Measurements from ENCODE around the gene ROR2. TPM values are rescaled to one million over a fixed set of nuclear protein-coding genes. Genes with fewer than 3 reads are reported as not detected.

ROR2 gene
- total and polyA plus RNA-seq, 5 donors from 2014 or later, result 0.12 TPM; not detected in 4

DNA sequence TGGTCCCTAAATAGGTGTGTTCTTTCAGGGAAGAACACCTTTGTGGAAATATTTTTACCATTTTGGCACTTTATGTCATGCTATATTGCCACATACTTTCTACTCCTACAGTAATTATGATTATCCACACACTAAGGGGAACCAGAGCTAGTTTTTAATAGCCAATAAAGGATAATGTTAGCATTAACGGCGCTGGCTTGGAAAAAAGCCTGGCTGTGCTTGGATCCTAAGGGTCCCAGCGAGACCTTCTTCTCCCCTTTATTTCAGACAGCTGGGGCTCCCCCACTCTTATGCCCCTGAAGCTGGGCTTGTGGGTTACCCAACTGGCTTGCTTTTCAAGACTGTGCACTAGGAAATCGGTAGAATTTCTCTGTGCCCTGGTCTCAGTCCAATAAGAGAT lies 367.8 kb downstream of the ROR2 start:
- Histone ChIP-seq H3K9me3 (ENCODE audit: control insufficient read depth in 2 of 2, low read length in 2 of 2) (no peaks in the 10 kb centered on the region), H3K4me3 (ENCODE audit: low read depth, low read length) (no peak overlapping the region), H3K4me1 (ENCODE audit: control insufficient read depth, insufficient read depth, low read length, poor library complexity, severe bottlenecking) (no peaks in the 10 kb centered on the region), H3K36me3 (ENCODE audit: control insufficient read depth, insufficient read depth, low read length) (no peaks in the 10 kb centered on the region), H3K27ac (ENCODE audit: insufficient read depth, low read length, poor library complexity, severe bottlenecking) (no peak overlapping the region), H3K27me3 (ENCODE audit: control insufficient read depth, insufficient read depth, low read length) (no peaks in the 10 kb centered on the region)
- Mint-ChIP-seq H3K4me3 (no peak overlapping the region), H3K36me3 (no peaks in the 10 kb centered on the region), H3K27ac (no peak overlapping the region), H3K4me1 (no peaks in the 10 kb centered on the region), H3K9me3 (no peaks in the 10 kb centered on the region), H3K27me3 (peaks cover 4% of the 10 kb centered on the region)
- no peak for DNase-seq
- ATAC-seq (ENCODE audit: low read depth in 2 of 2), result no peak

DNA sequence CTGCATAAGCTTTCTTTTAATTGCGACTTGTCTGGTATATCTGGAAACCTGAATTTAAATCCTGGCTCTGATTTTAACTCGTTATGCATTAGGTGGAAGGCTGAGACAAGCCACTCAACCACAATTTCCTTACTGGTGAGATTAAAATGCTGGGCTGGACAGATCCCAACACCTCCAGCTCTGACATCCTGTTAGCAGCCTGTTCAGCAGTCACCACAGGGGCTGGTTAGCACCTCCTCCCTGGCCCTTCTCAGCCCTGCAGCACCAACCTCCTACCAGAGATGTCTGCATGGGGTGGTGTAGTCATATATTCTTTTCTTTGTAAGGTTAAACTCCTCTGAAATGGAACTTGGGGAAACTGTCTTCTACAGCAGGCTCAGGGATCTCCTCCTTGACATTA lies 369.9 kb downstream of the ROR2 start:
- no peak overlapping the region for H3K27ac ChIP-seq (ENCODE audit: insufficient read depth, low read length, poor library complexity, severe bottlenecking)
- Mint-ChIP-seq H3K27ac (no peak overlapping the region), H3K27me3 (peaks cover 4% of the 10 kb centered on the region), H3K4me3 (no peak overlapping the region), H3K36me3 (no peaks in the 10 kb centered on the region), H3K4me1 (no peaks in the 10 kb centered on the region), H3K9me3 (no peaks in the 10 kb centered on the region)
- no peaks in the 10 kb centered on the region for H3K27me3 ChIP-seq (ENCODE audit: control insufficient read depth, insufficient read depth, low read length)
- no peaks in the 10 kb centered on the region for H3K4me1 ChIP-seq (ENCODE audit: control insufficient read depth, insufficient read depth, low read length, poor library complexity, severe bottlenecking)
- H3K9me3 ChIP-seq (ENCODE audit: control insufficient read depth in 2 of 2, low read length in 2 of 2), result no peaks in the 10 kb centered on the region
- H3K36me3 ChIP-seq (ENCODE audit: control insufficient read depth, insufficient read depth, low read length), result no peaks in the 10 kb centered on the region
- DNase-seq (peak in 1 of 3 donors; percentile 2), ATAC-seq (ENCODE audit: low read depth in 2 of 2) (no peak)
- H3K4me3 ChIP-seq (ENCODE audit: low read depth, low read length), result no peak overlapping the region

DNA sequence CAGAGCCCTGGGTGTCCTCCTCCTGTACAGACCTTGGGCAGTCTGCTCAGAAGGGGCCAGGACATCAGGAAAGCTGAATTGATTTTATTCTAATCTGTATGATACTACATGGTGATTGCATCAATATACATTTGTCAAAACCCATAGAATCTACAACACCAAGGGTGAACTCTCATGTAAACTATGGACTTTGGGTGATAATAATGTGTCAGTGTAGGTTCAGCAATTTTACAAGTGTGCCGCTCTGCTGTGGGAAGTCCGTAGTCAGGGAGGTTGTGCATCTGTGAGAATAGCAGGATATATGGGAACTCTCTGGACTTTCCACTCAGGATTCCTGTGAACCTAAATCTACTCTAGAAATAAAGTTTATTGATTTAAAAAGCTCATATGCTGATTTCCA lies 371.1 kb downstream of the ROR2 start:
- Mint-ChIP-seq H3K9me3 (no peaks in the 10 kb centered on the region), H3K4me3 (no peak overlapping the region), H3K4me1 (no peaks in the 10 kb centered on the region), H3K27ac (no peak overlapping the region), H3K27me3 (peaks cover 4% of the 10 kb centered on the region), H3K36me3 (no peaks in the 10 kb centered on the region)
- DNase-seq, result no peak
- Histone ChIP-seq H3K27me3 (ENCODE audit: control insufficient read depth, insufficient read depth, low read length) (no peaks in the 10 kb centered on the region), H3K4me3 (ENCODE audit: low read depth, low read length) (no peak overlapping the region), H3K4me1 (ENCODE audit: control insufficient read depth, insufficient read depth, low read length, poor library complexity, severe bottlenecking) (no peaks in the 10 kb centered on the region), H3K9me3 (ENCODE audit: control insufficient read depth in 2 of 2, low read length in 2 of 2) (no peaks in the 10 kb centered on the region), H3K36me3 (ENCODE audit: control insufficient read depth, insufficient read depth, low read length) (no peaks in the 10 kb centered on the region), H3K27ac (ENCODE audit: insufficient read depth, low read length, poor library complexity, severe bottlenecking) (no peak overlapping the region)
- no peak for ATAC-seq (ENCODE audit: low read depth in 2 of 2)

DNA sequence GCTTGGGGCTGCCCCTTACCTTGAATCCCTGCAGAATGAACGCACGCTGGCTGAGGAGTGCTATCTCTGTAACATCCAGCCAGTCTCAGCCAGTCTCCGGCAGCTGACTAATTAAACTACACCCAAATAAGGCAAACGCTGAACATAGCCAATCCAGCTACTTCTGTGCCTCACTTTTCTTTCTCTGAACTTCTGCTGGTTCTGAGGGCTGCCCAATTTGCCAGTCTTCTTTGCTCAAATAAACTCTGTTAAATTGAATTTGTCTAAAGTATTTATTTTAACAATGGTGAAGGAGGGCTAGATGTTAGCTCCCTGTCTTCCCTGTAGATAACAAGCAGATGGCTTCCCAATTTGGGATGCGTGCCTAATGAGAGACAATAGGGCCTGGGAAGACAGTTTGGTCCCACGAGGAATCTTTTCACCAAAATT lies 372.4 kb downstream of the ROR2 start:
- H3K27ac ChIP-seq (ENCODE audit: insufficient read depth, low read length, poor library complexity, severe bottlenecking), result no peak overlapping the region
- H3K27me3 ChIP-seq (ENCODE audit: control insufficient read depth, insufficient read depth, low read length), result no peaks in the 10 kb centered on the region
- Mint-ChIP-seq H3K27ac (no peak overlapping the region), H3K27me3 (peaks cover 3% of the 10 kb centered on the region), H3K9me3 (peaks cover 0 to 2% (median 0%) of the 10 kb centered on the region in 7 donors), H3K4me3 (no peak overlapping the region), H3K36me3 (no peaks in the 10 kb centered on the region), H3K4me1 (no peaks in the 10 kb centered on the region)
- no peak overlapping the region for H3K4me3 ChIP-seq (ENCODE audit: low read depth, low read length)
- no peaks in the 10 kb centered on the region for H3K4me1 ChIP-seq (ENCODE audit: control insufficient read depth, insufficient read depth, low read length, poor library complexity, severe bottlenecking)
- ATAC-seq (ENCODE audit: low read depth in 2 of 2) (no peak), DNase-seq (no peak)
- H3K9me3 ChIP-seq (ENCODE audit: control insufficient read depth in 2 of 2, low read length in 2 of 2), result no peaks in the 10 kb centered on the region
- H3K36me3 ChIP-seq (ENCODE audit: control insufficient read depth, insufficient read depth, low read length), result no peaks in the 10 kb centered on the region

DNA sequence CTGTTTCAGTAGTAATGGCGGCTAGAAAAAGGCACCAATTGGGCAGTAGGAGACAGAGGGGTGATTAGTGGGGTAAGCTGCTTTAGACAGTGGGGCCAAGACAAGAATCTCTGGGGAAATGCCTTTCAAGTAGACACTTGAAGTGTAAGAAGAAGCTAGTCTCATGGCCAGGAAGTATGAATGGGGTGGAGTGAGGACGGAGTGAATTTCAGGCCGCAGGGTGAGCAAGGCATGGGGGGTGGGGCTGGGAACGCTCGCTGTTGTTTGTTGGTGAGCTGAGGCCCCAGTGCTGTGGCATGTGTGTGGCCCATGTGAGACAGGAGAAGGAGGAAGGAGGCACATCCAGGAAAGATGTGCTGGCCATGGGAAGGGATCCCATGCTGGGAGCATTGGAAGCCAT lies 377.2 kb downstream of the ROR2 start:
- Histone ChIP-seq H3K4me1 (ENCODE audit: control insufficient read depth, insufficient read depth, low read length, poor library complexity, severe bottlenecking) (no peaks in the 10 kb centered on the region), H3K27me3 (ENCODE audit: control insufficient read depth, insufficient read depth, low read length) (peaks cover 4% of the 10 kb centered on the region), H3K9me3 (ENCODE audit: control insufficient read depth in 2 of 2, low read length in 2 of 2) (no peaks in the 10 kb centered on the region), H3K4me3 (ENCODE audit: low read depth, low read length) (no peak overlapping the region), H3K36me3 (ENCODE audit: control insufficient read depth, insufficient read depth, low read length) (no peaks in the 10 kb centered on the region), H3K27ac (ENCODE audit: insufficient read depth, low read length, poor library complexity, severe bottlenecking) (no peak overlapping the region)
- H3K9me3 Mint-ChIP-seq, result peaks cover 0 to 2% (median 0%) of the 10 kb centered on the region in 7 donors
- ATAC-seq (ENCODE audit: low read depth in 2 of 2), result no peak
- H3K27me3 Mint-ChIP-seq, result peaks cover 5% of the 10 kb centered on the region
- no peaks in the 10 kb centered on the region for H3K4me1 Mint-ChIP-seq
- no peaks in the 10 kb centered on the region for H3K36me3 Mint-ChIP-seq
- no peak for DNase-seq
- no peak overlapping the region for H3K4me3 Mint-ChIP-seq
- peak overlapping the region in 1 of 3 donors; percentile 28 for H3K27ac Mint-ChIP-seq

DNA sequence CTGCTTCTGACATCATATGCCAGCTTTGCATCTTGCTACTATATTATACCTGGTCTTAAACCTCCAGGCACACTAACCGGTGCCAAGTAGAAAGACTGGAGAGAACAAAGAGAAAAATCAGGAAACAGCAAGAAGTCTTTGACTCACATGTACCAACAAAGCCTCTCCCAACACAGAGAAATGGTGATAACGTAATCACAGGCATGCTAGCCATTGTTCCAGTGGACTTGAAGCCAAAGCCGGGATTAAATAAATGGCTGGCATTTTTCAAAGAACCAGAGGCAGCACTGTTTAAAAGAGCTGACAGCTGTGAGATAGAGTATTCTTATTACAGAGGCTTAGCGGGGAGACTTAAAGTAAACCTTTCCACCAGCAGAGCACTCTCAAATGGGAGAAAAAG lies 378.0 kb downstream of the ROR2 start:
- no peak for DNase-seq
- H3K4me3 ChIP-seq (ENCODE audit: low read depth, low read length), result no peak overlapping the region
- Mint-ChIP-seq H3K9me3 (peaks cover 0 to 2% (median 0%) of the 10 kb centered on the region in 7 donors), H3K4me1 (no peaks in the 10 kb centered on the region), H3K27me3 (peaks cover 9% of the 10 kb centered on the region), H3K4me3 (no peak overlapping the region), H3K27ac (no peak overlapping the region), H3K36me3 (no peaks in the 10 kb centered on the region)
- no peaks in the 10 kb centered on the region for H3K4me1 ChIP-seq (ENCODE audit: control insufficient read depth, insufficient read depth, low read length, poor library complexity, severe bottlenecking)
- no peak for ATAC-seq (ENCODE audit: low read depth in 2 of 2)
- H3K27me3 ChIP-seq (ENCODE audit: control insufficient read depth, insufficient read depth, low read length), result peaks cover 4% of the 10 kb centered on the region
- H3K27ac ChIP-seq (ENCODE audit: insufficient read depth, low read length, poor library complexity, severe bottlenecking), result no peak overlapping the region
- H3K9me3 ChIP-seq (ENCODE audit: control insufficient read depth in 2 of 2, low read length in 2 of 2), result no peaks in the 10 kb centered on the region
- H3K36me3 ChIP-seq (ENCODE audit: control insufficient read depth, insufficient read depth, low read length), result no peaks in the 10 kb centered on the region

DNA sequence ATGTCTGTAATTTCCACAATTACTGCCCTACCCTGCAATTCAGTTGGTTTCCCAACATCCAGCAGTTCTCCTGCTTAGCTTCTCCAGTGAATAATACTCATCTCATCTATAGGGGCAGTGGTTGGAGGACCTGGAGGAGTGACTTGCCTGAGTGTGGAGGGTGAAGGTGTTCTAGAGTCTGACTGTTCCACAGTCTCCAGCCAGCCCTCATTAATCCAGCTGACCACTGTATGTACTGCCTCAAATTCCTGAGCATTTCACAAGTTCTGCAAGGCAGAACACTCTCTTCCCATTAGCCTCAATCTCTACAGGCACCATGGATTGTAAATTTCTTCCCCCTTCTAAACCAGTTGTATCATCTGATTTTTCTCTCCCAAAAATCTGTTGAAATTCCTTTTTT lies 379.0 kb downstream of the ROR2 start:
- H3K36me3 Mint-ChIP-seq, result no peaks in the 10 kb centered on the region
- Histone ChIP-seq H3K9me3 (ENCODE audit: control insufficient read depth in 2 of 2, low read length in 2 of 2) (no peaks in the 10 kb centered on the region), H3K4me3 (ENCODE audit: low read depth, low read length) (no peak overlapping the region), H3K36me3 (ENCODE audit: control insufficient read depth, insufficient read depth, low read length) (no peaks in the 10 kb centered on the region), H3K27ac (ENCODE audit: insufficient read depth, low read length, poor library complexity, severe bottlenecking) (no peak overlapping the region), H3K27me3 (ENCODE audit: control insufficient read depth, insufficient read depth, low read length) (peaks cover 4% of the 10 kb centered on the region), H3K4me1 (ENCODE audit: control insufficient read depth, insufficient read depth, low read length, poor library complexity, severe bottlenecking) (no peaks in the 10 kb centered on the region)
- peaks cover 9% of the 10 kb centered on the region for H3K27me3 Mint-ChIP-seq
- DNase-seq (no peak), ATAC-seq (ENCODE audit: low read depth in 2 of 2) (no peak)
- H3K9me3 Mint-ChIP-seq, result peaks cover 0 to 2% (median 0%) of the 10 kb centered on the region in 7 donors
- no peaks in the 10 kb centered on the region for H3K4me1 Mint-ChIP-seq
- H3K27ac Mint-ChIP-seq, result no peak overlapping the region
- H3K4me3 Mint-ChIP-seq, result no peak overlapping the region

DNA sequence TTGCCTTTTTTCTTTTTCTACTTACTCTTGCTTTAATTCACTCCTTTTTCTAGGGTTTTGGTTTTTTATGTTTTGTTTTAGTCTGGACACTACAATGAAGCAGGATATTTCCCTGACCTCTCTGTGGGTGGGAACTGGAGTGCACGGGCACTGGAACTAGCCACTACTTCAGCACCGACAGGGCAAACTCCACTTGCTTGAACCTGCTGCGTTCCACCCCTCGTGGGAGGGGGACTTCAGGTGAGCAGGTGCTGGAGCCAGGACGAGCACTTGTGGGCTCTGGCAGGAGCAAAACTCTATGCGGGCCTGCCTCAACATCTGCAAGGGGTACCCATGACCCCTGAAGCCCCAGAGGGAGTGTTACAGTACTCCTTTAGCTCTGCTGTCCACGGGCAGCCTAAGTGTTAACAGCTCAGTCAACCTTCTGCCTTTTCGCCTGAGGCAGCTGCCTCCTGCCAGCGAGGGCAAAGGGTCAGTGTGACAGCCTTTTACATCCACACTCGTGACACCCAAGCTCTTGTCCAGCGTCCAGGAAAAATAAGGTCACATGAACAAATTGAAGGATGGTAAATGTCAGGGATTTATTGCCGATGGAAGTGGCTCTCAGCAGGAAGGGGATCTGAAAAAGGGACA lies 382.3 kb downstream of the ROR2 start:
- no peaks in the 10 kb centered on the region for H3K36me3 Mint-ChIP-seq
- peaks cover 4% of the 10 kb centered on the region for H3K27me3 ChIP-seq (ENCODE audit: control insufficient read depth, insufficient read depth, low read length)
- H3K4me1 Mint-ChIP-seq, result no peaks in the 10 kb centered on the region
- DNase-seq (no peak), ATAC-seq (ENCODE audit: low read depth in 2 of 2) (no peak)
- H3K4me1 ChIP-seq (ENCODE audit: control insufficient read depth, insufficient read depth, low read length, poor library complexity, severe bottlenecking), result no peaks in the 10 kb centered on the region
- H3K27me3 Mint-ChIP-seq, result peaks cover 13% of the 10 kb centered on the region
- no peak overlapping the region for H3K4me3 Mint-ChIP-seq
- no peaks in the 10 kb centered on the region for H3K9me3 Mint-ChIP-seq
- no peaks in the 10 kb centered on the region for H3K9me3 ChIP-seq (ENCODE audit: control insufficient read depth in 2 of 2, low read length in 2 of 2)
- H3K36me3 ChIP-seq (ENCODE audit: control insufficient read depth, insufficient read depth, low read length), result no peaks in the 10 kb centered on the region
- no peak overlapping the region for H3K27ac Mint-ChIP-seq
- no peak overlapping the region for H3K4me3 ChIP-seq (ENCODE audit: low read depth, low read length)
- no peak overlapping the region for H3K27ac ChIP-seq (ENCODE audit: insufficient read depth, low read length, poor library complexity, severe bottlenecking)

Measured in CD4-positive, CD25-positive, alpha-beta regulatory T cell (primary cell).